ENCODE data around the gene MYB.

- TF ChIP-seq NR1H2 (CRISPR knock-in tag; IDR thresholded peaks at IDR 0.05) (no peak), ZNF232 (CRISPR knock-in tag; IDR thresholded peaks at IDR 0.05) (no peak), ARID4B (CRISPR knock-in tag; IDR thresholded peaks at IDR 0.05; ENCODE audit: borderline replicate concordance) (no peak), CTCF (IDR thresholded peaks at IDR 0.05) (no peak), TCF7 (CRISPR knock-in tag; IDR thresholded peaks at IDR 0.05; ENCODE audit: low read depth) (no peak), CBFB (CRISPR knock-in tag; IDR thresholded peaks at IDR 0.05; ENCODE audit: low read depth) (no peak)
These were observed 17.7 kb upstream of the MYB start for GRCh38 chr6:135163440-135163738.

Data from WTC11 (cell line).